NCI-H345 (cell line): Measurements from ENCODE around the gene PHTF2.

ENCODE experiments used
- DNase-seq: peaks from one replicate; lab custom pipeline; 2025; lab: John Stamatoyannopoulos, UW

Gene PHTF2

GRCh38 chr7:77933394-77933793, 134.8 kb downstream of the PHTF2 start:
- DNase-seq: no peak

- DNase-seq: no peak
Observed at GRCh38 chr7:77935652-77936348, 137.2 kb downstream of the PHTF2 start.

- DNase-seq: peak; percentile 17
Observed at GRCh38 chr7:77940647-77941046, 142.1 kb downstream of the PHTF2 start.

DNA sequence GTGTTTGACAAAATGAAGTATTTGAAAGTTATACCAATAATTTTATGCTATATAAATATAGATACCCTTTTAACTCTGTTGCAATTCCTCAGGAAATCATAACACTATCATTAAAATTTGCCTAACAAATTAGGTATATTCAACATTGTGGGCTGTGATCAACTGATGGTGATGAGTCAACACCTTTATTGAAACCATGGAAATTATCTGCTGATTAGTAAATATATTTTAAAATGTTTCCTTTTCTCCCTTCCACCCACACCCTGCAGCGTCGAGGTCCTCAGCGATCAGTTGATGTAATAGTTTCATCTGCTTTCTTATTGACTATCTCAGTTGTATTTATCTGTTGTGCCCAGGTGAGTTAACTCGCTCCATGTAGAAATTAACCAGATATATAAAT, 143.9 kb downstream of the PHTF2 start:
- no peak for DNase-seq

DNA sequence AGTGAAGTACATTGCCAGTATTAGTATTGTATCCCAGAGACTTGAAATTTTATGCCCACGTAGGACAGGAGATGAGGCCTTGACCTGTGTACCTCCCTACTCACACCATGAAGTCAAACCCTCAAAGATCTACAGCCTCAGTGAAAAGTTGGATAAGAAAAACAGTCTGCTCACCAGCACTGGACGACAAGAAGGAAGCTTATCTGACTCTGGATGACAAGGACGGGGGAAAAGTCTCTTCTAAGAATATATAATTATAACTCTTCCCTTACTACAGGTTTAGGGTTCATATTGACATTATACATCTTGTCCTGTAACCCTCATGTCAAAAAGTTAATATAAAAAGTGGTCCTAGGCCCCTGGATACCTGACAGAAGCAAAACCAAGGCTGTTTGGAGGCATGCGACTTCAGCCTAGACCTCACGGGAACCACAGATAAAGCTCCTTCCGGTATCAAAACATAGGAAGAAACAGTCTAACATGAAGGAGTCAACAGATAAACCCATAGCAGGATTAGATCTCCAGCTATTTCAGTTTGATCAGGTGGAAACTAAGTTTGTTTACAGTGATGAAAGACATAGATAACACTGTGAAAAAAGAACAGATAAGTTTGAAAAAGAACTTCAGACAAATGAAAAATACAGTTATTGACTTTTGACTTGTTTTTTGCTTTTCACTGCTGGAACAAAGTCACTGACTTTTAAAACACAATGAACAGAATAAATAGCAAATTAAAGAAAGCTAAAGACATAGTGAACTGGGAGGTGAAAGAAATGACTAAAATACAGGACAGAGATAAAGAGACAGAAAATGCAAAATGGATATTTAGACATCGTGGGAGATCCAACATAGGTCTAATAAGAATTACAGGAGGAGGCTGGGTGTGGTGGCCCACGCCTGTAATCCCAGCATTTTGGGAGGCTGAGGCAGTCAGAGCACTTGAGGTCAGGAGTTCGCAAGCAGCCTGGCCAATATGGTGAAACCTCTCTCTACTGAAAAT, 145.9 kb downstream of the PHTF2 start:
- DNase-seq: no peak

DNA sequence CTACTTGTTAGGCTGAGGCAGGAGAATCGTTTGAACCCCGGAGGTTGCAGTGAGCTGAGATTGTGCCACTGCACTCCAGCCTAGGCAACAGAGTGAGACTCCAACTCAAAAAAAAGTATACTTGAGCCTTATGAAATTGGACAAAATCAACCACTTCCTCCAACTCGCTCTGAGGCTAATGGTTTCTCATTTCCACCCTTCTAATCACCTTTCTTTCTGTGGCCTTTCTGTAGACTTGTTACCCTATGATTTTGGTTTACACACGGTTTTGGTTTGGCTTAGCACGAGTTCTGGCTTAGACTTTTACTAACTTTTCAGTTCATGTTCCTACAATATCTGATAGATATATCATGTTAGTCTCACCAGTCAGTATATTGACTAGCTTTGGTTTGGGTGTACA, 152.0 kb downstream of the PHTF2 start:
- no peak for DNase-seq

DNA sequence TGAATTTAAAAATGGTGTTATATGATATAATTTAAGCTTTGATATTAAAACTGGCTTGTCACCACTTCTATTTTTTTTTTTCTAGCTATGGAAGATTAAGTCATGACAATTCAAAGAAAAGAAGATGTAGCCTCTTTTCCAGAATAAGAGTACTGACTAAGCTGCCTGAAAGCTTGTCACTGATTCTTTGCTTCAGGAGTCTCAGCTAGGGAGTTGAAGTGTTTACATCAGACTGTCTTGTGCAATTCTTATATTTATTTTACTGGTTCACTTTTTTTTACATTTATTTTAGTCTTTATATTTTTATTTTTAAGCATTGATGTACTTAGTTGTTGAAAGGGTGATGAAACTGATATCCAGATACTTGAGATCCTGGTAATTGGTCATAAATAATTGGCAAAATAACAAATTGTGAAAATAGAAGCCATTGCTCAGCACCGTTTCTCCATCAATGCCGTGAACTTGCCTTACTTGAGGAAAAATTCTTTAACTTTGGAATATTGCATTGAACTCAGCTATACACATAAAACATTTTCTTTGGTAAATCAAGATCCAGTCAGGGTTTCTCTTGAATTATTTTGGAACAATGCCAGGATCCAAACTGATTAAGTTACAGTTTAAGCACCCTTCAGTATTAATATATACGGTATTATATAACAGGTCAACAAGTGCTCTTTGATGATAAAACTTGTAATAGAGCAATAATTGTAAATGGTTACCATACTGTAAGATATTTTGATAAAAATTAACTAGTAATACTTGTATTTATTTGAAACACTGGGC, 156.4 kb downstream of the PHTF2 start:
- DNase-seq: no peak

DNA sequence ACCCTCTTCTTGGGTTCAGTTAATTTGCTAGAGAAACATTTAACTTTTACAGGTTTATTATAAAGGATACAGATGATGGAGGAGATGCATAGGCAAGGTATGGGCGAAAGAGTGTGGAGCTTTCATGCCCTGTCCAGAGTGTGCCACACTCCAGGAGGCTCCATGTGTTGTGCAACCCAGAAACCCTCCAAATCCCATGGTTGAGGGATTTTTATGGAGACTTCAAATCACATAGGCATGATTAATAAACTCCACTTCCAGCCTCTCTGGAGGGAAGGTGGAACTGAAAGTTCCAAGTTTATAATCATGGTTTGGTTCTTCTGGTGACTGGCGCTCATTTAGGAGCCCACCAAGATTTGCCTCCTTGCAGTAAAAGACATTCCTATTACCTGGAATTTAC, 159.9 kb downstream of the PHTF2 start:
- no peak for DNase-seq

GRCh38 chr7:77959080-77959479, 160.5 kb downstream of the PHTF2 start:
- no peak for DNase-seq

DNA sequence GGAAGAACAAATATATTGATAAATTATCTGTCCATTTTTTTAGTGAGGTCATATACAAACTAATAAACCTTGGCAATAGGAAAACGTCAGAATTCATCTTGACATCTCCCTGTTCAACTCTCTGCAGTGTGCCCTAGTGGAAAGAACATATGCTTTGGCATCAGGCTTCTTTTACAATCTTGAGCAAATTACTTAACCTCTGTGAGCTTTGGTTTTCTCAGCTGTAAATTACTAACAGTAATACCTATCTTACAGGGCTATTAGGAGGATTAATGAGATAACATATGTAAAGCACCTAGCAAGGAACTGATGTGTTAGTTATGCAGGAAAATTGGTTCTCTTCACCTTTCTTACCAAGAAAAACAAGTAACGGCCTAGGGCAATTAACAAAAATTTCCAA, 161.8 kb downstream of the PHTF2 start:
- no peak for DNase-seq

DNA sequence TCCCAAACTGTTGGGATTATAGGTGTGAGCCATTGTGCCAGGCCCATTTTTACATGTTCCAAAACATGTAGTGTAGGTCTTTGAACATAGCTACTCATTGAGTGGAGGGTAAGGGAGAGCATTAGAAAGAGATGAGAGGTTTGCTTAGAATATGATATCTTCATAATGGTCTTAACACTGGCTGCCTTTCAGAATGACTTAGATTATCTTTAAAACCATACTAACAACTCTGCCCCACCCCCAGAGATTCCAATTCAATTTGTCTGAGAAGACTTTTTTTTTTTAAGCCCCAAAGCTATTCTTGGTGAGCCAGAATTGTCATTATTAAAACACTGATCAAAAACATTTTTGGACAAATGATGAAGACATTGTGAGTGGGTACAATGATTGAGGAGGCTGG, 168.9 kb downstream of the PHTF2 start:
- no peak for DNase-seq

GRCh38 chr7:77971726-77972125, 173.2 kb downstream of the PHTF2 start:
- DNase-seq: no peak

DNA sequence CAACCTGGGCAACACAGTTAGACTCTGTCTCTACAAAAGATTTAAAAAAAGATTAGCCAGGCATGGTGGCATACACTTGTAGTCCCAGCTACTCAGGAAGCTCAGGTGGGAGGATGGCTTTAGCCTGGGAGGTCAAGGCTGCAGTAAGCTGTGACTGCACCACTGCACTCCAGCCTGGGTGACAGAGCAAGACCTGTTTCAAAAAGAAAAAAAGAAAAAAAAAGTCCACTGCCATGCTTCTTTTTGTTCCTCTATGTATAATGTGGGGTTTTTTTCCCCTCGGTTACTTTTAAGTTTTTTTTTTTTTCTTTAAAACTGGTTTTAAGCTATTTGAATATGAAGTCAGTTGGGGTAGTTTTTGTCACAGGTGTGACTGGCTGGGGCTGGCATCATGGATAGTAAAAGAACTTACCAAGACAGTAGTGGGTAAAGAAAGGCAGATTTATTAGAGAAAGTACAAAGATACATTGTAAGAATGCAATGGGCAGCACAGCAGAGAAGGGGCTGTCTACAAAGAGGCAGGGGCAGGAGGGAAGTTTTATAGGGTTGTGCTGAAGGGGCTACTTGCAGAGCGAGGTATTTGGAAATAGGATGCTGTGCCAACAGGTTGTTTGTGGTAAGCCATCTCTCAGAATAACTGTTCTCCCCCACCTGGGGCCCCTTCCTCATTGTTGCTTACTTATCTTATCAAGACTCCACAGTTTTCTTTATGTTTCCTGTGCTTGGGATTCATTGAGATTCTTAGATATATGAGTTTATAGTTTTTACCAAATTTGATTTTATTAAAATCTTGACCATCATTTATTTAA, 177.3 kb downstream of the PHTF2 start:
- no peak for DNase-seq

GRCh38 chr7:77979219-77979618, 180.6 kb downstream of the PHTF2 start:
- DNase-seq: no peak

- no peak for DNase-seq
Observed at GRCh38 chr7:77980087-77980713, 181.6 kb downstream of the PHTF2 start.

- DNase-seq: no peak
Observed at GRCh38 chr7:77982926-77983550, 184.5 kb downstream of the PHTF2 start.

DNA sequence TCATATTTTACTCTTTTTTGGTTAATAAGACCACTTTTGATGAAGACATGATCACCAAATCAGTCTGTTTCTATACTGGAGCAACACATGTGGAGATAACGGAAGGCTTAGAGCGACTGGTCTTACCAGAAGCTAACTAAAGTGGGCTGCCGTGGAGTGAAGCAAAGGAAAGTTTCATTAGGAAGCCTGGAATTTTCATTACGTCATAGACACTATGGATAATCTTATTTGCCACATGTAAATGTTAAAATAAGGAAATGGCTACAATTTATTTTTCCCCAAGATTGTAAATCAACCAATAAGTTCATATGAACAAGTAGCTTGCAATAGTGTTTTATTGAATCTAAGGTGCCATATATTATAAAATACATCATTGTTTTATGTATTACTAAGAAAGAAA, 185.4 kb downstream of the PHTF2 start:
- DNase-seq: no peak

- DNase-seq: no peak
Observed at GRCh38 chr7:77985232-77985973, 186.8 kb downstream of the PHTF2 start.

DNA sequence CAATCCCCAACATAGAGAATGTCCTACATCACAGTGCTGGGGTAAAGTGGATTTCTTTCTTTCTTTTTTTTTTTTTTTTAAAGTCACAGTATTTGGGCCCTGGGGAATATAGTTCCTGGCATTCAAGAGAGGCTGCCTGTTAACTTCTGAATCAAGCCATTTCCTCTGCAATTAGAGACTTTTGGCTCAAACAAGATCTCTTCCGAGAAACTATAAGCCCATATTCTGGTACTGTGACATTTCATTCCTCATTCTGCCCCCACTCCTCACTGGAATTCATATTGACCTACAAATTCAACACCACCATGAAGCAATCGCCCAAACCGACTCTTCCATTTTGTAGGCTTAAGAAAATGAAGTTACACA, 187.4 kb downstream of the PHTF2 start:
- DNase-seq: no peak

DNA sequence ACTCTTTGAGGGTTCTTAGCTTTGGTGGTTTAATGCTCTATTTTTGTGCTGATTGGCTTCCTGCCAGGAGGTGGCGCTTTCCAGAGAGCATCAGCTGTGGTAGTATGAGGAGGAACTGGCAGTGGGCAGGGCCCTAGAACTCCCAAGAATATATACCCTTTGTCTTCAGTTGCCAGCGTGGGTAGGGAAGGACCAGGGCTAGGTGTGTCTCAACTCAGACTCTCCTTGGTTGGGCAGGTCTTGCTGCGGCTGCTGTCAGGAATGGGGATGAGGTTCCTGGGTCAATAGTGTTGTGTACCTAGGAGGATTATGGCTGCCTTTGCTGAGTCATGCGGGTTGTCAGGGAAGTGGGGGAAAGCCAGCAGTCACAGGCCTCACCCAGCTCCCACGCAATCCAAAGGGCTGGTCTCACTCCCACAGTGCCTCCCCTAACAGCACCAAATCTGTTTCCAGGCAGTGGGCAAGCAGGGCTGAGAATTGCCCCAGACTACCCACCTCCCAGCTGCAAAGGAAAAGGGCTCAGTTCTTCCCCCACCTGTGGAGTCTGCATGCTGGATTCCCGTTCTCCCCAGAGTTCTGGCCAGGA, 191.5 kb downstream of the PHTF2 start:
- DNase-seq: no peak
